NCI-H748 (cell line): ENCODE data around the gene GNAT2.

Experiments used
- DNase-seq: peaks from one replicate; lab custom pipeline; 2025; ENCODE audit not compliant: unreplicated experiment; lab: John Stamatoyannopoulos, UW

The GNAT2 gene

DNA sequence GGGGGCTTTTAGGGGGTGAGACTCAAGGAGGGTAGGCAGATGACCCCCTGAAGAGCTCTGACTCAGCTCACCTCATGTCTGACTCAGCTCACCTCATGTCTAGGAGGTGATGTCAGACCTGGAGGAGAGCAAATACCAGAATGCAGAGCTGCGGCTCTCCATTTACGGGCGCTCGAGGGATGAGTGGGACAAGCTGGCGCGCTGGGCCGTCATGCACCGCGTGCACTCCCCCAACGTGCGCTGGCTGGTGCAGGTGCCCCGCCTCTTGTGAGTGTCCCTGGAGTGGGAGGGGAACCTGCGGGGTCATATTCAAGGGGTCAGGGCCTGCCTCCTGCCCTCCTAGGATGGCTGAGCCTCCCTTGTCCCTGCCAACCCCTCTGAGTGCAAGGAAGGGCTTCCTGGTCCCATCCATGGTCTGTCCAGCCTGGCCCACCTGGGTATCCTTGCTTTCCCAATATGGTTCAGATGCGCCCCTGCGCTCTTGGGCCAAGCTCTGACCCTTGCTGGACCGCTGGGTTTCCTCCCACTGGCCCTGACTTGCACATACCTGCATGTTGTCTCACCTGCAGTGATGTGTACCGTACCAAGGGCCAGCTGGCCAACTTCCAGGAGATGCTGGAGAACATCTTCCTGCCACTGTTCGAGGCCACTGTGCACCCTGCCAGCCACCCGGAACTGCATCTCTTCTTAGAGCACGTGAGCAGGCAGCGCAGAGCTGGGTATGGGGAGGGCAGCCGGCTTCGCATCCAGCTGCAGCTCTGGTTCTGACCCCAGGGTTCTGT, 9.3 kb upstream of the GNAT2 start:
- no peak for DNase-seq

- DNase-seq: no peak
Observed at GRCh38 chr1:109627692-109628399, 8.4 kb upstream of the GNAT2 start.

- no peak for DNase-seq
Observed at GRCh38 chr1:109626682-109627408, 7.4 kb upstream of the GNAT2 start.

- no peak for DNase-seq
Observed at GRCh38 chr1:109625601-109626560, 6.5 kb upstream of the GNAT2 start.

DNA sequence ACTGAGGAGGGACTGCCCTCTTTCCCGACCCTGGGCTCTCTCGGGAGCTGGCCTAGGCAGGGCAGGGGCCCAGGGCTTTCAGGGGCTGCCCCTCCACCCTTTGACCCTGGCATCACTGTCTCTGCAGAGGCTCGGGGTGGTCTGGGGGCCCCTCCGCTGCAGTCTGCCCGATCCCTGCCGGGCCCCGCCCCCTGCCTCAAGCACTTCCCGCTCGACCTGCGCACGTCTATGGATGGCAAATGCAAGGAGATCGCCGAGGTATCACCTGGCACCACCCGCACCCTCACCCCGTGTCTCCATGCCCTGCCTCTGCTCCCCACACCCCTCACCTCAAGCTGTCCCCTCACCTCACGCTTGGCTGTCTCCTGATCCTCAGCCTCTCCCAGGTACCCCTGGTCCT, 5.8 kb upstream of the GNAT2 start:
- no peak for DNase-seq

DNA sequence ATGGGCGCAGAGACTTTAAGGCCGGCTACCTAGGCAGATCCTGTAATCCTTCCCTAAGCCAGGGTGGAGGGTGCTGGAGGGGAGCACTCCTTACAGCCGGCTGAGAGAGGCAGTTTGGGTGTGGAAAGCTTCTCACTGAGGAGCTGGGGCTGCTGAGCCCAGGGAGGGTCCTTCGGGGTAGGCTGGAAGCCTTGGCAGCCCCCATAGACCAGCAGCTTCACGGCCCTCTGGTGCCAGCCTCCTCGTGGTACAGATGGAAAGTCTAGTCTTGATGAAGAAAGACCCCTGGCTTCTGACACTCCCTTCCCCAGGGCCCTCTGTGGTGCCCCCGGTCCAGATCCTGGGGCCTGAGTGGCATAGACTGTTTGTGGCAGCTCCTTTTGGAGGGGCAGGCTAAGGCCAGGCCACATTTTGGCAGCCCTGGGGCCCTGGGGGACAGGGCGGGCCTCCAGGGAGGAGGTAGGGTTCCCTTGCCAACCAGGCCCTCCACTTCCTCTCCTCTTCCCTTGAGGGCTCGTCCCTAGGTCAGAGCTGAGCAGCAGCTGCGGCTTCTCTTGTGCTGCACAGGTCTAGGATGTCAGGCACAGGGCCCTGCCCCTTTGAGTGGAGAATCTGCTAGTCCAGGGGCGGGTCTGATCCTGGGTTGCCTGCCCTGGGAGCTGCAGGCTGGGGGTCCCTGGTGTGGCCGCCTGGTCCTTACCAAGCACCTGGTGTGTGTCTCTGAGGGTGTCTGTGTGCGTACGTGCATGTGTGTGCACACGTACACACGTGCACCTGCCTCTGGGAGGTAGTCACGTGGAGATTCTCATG, 5.0 kb upstream of the GNAT2 start:
- DNase-seq: no peak

GRCh38 chr1:109623601-109624161, 4.3 kb upstream of the GNAT2 start:
- DNase-seq: no peak

- no peak for DNase-seq
Observed at GRCh38 chr1:109622895-109623294, 3.5 kb upstream of the GNAT2 start.

GRCh38 chr1:109622137-109622892, 2.9 kb upstream of the GNAT2 start:
- no peak for DNase-seq

- peak; percentile 28 for DNase-seq
Observed at GRCh38 chr1:109621379-109622136, 2.1 kb upstream of the GNAT2 start.

DNA sequence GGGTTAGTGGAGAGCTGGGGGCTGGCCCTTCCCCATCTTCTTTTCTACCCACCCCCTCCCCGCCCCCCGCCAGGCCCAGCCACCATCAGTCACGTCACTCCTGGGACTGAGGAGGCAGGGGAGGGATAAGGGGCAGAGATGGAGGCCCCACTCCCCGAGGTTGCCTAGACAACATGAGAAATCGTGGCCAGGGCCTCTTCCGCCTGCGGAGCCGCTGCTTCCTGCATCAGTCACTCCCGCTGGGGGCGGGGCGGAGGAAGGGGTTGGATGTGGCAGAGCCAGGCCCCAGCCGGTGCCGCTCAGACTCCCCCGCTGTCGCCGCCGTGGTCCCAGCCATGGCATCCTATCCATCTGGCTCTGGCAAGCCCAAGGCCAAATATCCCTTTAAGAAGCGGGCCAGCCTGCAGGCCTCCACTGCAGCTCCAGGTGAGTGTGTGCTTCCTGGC, 1.4 kb upstream of the GNAT2 start:
- peak; percentile 96 for DNase-seq

- DNase-seq: no peak
Observed at GRCh38 chr1:109620401-109620791, 980 bp upstream of the GNAT2 start.

- DNase-seq: no peak
Observed at GRCh38 chr1:109618661-109619575, 498 bp downstream of the GNAT2 start.

DNA sequence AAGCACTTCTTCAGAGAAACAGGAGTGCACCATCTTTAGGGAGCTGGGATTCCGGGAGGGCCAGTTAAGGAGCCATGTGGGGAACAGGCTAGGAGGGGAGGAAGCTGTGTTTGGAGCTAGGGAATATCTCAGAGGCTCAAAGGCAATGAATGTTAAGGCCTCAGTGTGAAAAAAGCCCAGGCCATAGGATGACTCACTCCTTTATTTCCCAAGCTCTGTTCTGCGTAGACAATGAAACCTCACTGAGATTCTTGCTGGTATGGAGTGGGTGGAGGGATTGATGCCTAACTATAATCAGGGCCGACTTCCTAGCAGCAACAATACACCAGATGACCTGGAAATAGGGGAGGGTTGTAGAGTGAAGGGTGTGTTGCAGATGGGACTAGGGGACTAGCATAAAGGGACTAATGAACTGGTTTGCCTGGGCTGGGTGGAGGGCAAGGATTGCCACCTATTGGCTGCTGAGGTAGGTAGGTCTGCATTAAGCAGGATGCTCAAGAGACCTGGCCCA, 2.1 kb downstream of the GNAT2 start:
- DNase-seq: no peak

- no peak for DNase-seq
Observed at GRCh38 chr1:109616391-109616790, 3.0 kb downstream of the GNAT2 start.

DNA sequence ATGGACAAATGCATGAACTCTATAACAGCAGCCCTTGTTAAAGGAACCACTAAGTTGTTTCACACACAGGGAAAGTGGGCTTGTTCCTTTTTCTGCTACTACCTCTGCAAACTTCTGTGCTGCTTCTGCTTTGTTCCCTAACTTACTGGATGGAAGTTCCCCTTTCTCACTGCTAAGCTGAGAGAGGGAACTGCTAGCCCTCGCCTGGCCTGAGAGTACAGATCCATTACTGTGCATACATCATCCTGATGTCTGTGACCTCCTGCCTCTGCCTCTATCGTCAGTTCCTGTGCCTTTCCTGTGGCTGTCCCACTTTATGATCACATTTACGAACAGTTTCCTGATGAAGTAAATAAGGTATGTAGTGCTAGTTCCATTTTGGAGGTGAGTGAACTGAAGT, 3.5 kb downstream of the GNAT2 start:
- no peak for DNase-seq
